HCT116 (cell line): ENCODE measurements around the gene ADCY1. TPM values are rescaled to one million over a fixed set of nuclear protein-coding genes. Genes with fewer than 3 reads are reported as not detected.

Experiments used
- ATAC-seq: fragments of 200-7000 bp; cut with Tn5 transposase; 2 replicates; pipeline ENCODE4 v1.9.1; 2020; ENCODE audit warnings: mild to moderate bottlenecking, moderate library complexity
- BruUV-seq: library from RNA; stranded (reverse); fragments of 400-500 nt; replicated peaks from 2 replicates; lab custom pipeline; 2021; lab: Mats Ljungman, UMichigan
- CTCF ChIA-PET: fragments of 300-600 bp; sonication (Branson Sonifier 250); formaldehyde crosslinking; loops from one replicate; lab custom pipeline; 2021; ENCODE audit warnings: antibody characterized with exemption; lab: Charles Lee
- POLR2A ChIA-PET: fragments of 300-600, 350-600 bp; sonication (Branson Sonifier 250); formaldehyde crosslinking; loops from one replicate; lab custom pipeline; 2021; ENCODE audit warnings: antibody characterized with exemption; lab: Charles Lee
- RAD21 ChIA-PET, 2 experiments: fragments of 300-600 bp; sonication (Branson Sonifier 250); formaldehyde crosslinking; loops; one replicate each; lab custom pipeline; 2023; ENCODE audit warnings: low total read pairs in 2 of 2; ENCODE audit not compliant: uncharacterized antibody in 2 of 2, unreplicated experiment in 2 of 2, low non-redundant PET in 1 of 2; lab: Charles Lee
- DNase-seq: peaks from one replicate; pipeline ENCODE4 v3.0.0-alpha.2; 2010; ENCODE audit warnings: low read depth, low spot score
- H2AFZ ChIP-seq: fragments of 200-600 bp; shearing (Covaris generic), sonication (generic); 2 replicates; pipeline ENCODE4 v1.6.1; 2017; ENCODE audit warnings: low read depth, mixed run types, mixed read lengths, antibody characterized with exemption, low read length; ENCODE audit not compliant: poor library complexity, severe bottlenecking
- H3K27ac ChIP-seq: 2 replicates; pipeline ENCODE4 v1.5.1; 2012; ENCODE audit warnings: low read depth, low read length
- H3K27me3 ChIP-seq: fragments of 200-600 bp; sonication (generic); 2 replicates; pipeline ENCODE4 v1.6.1; 2016; ENCODE audit warnings: mixed run types, low read length, mixed read lengths; ENCODE audit not compliant: insufficient read depth
- H3K36me3 ChIP-seq, 2 experiments: fragments of 200-500 bp in 1 of 2; fragments of 200-600 bp in 1 of 2; sonication (Bioruptor generic) in 1 of 2; sonication (generic) in 1 of 2; 2 replicates each; pipeline versions ENCODE4 v1.5.1 to v1.6.1; 2014 to 2016; ENCODE audit warnings: low read length in 2 of 2, inconsistent platforms in 1 of 2, mixed read lengths in 1 of 2, mixed run types in 1 of 2; ENCODE audit not compliant: insufficient read depth in 2 of 2, control insufficient read depth in 1 of 2
- H3K4me1 ChIP-seq, 2 experiments: fragments of 200-600 bp in 1 of 2; sonication (generic) in 1 of 2; 2 replicates each; pipeline versions ENCODE4 v1.5.1 to v1.6.1; 2012 to 2017; ENCODE audit warnings: low read length in 2 of 2, inconsistent platforms in 1 of 2, mild to moderate bottlenecking in 1 of 2, mixed read lengths in 1 of 2, mixed run types in 1 of 2, moderate library complexity in 1 of 2; ENCODE audit not compliant: insufficient read depth in 2 of 2, control insufficient read depth in 1 of 2
- H3K4me2 ChIP-seq: fragments of 200-600 bp; sonication (generic); 2 replicates; pipeline ENCODE4 v1.6.1; 2017; ENCODE audit warnings: mixed run types, low read length, mixed read lengths
- H3K4me3 ChIP-seq, 2 experiments: fragments of 200-600 bp in 1 of 2; sonication (generic) in 1 of 2; replicated peaks in 1 of 2; 2 replicates each; pipeline ENCODE4 v1.5.1; 2011 to 2016; ENCODE audit warnings: low read length in 2 of 2, control low read depth in 1 of 2, low read depth in 1 of 2, mild to moderate bottlenecking in 1 of 2, mixed read lengths in 1 of 2, mixed run types in 1 of 2
- H3K79me2 ChIP-seq: fragments of 200-600 bp; sonication (generic); 2 replicates; pipeline ENCODE4 v1.6.1; 2017; ENCODE audit warnings: mild to moderate bottlenecking, mixed run types, low read length, moderate library complexity, mixed read lengths; ENCODE audit not compliant: insufficient read depth
- H3K9ac ChIP-seq: fragments of 200-600 bp; sonication (generic); 2 replicates; pipeline ENCODE4 v1.6.1; 2016; ENCODE audit warnings: low read length, mixed read lengths
- H3K9me2 ChIP-seq: fragments of 200-600 bp; sonication (generic), shearing (Covaris generic); 2 replicates; pipeline ENCODE4 v1.6.1; 2017; ENCODE audit warnings: mixed run types, mild to moderate bottlenecking, moderate library complexity; ENCODE audit not compliant: insufficient read depth
- H3K9me3 ChIP-seq, 2 experiments: fragments of 200-500 bp in 1 of 2; fragments of 200-600 bp in 1 of 2; sonication (Bioruptor generic) in 1 of 2; sonication (generic) in 1 of 2; 2 replicates each; pipeline ENCODE4 v1.6.1; 2014 to 2017; ENCODE audit warnings: low read length in 2 of 2, mixed read lengths in 2 of 2, inconsistent platforms in 1 of 2, low read depth in 1 of 2, mild to moderate bottlenecking in 1 of 2, mixed run types in 1 of 2, moderate library complexity in 1 of 2; ENCODE audit not compliant: control insufficient read depth in 1 of 2, insufficient read depth in 1 of 2
- H4K20me1 ChIP-seq: fragments of 200-600 bp; sonication (generic), shearing (Covaris generic); 2 replicates; pipeline ENCODE4 v1.6.1; 2017; ENCODE audit warnings: mixed run types, mild to moderate bottlenecking, moderate library complexity; ENCODE audit not compliant: insufficient read depth
- ATF3 ChIP-seq: IDR thresholded peaks from 2 replicates; pipeline ENCODE4 v1.6.1; 2012
- CBX3 ChIP-seq: IDR thresholded peaks from 2 replicates; pipeline ENCODE4 v1.6.1; 2012; ENCODE audit warnings: low read depth
- CEBPB ChIP-seq: IDR thresholded peaks from 2 replicates; pipeline ENCODE4 v1.6.1; 2012; ENCODE audit warnings: low read depth
- EGR1 ChIP-seq: IDR thresholded peaks from 2 replicates; pipeline ENCODE4 v1.6.1; 2012; ENCODE audit warnings: low read depth
- EZH2 ChIP-seq: fragments of 200-600 bp; sonication (generic); IDR thresholded peaks from 2 replicates; pipeline ENCODE4 v1.6.1; 2017; ENCODE audit warnings: antibody characterized with exemption, mixed run types
- FOSL1 ChIP-seq: IDR thresholded peaks from 2 replicates; pipeline ENCODE4 v1.6.1; 2012; ENCODE audit warnings: low read depth
- JUND ChIP-seq: IDR thresholded peaks from 2 replicates; pipeline ENCODE4 v1.6.1; 2012
- POLR2A ChIP-seq: IDR thresholded peaks from 2 replicates; pipeline ENCODE4 v1.7.0; 2011; ENCODE audit warnings: borderline replicate concordance; ENCODE audit not compliant: insufficient read depth, insufficient read length; ENCODE audit errors: extremely low read depth
- POLR2AphosphoS5 ChIP-seq: IDR thresholded peaks from 2 replicates; pipeline ENCODE4 v1.6.1; 2011; ENCODE audit warnings: mild to moderate bottlenecking, low read depth, low read length, moderate library complexity
- SIN3A ChIP-seq: IDR thresholded peaks from 2 replicates; pipeline ENCODE4 v1.6.1; 2012; ENCODE audit warnings: low read depth
- SP1 ChIP-seq: IDR thresholded peaks from 2 replicates; pipeline ENCODE4 v1.6.1; 2012; ENCODE audit warnings: low read depth
- SRF ChIP-seq: IDR thresholded peaks from 2 replicates; pipeline ENCODE4 v1.6.1; 2012; ENCODE audit warnings: low read depth
- TCF7L2 ChIP-seq: IDR thresholded peaks from 2 replicates; pipeline ENCODE4 v1.7.0; 2011; ENCODE audit warnings: borderline replicate concordance, inconsistent platforms; ENCODE audit not compliant: insufficient read depth, insufficient read length; ENCODE audit errors: extremely low read depth
- YY1 ChIP-seq: IDR thresholded peaks from 2 replicates; pipeline ENCODE4 v1.6.1; 2011; ENCODE audit warnings: low read length, low read depth, moderate library complexity, mild to moderate bottlenecking; ENCODE audit not compliant: insufficient replicate concordance; ENCODE audit errors: extremely low read depth
- ZBTB33 ChIP-seq: IDR thresholded peaks from 2 replicates; pipeline ENCODE4 v1.6.1; 2011; ENCODE audit warnings: mild to moderate bottlenecking, low read length, moderate library complexity; ENCODE audit not compliant: insufficient replicate concordance; ENCODE audit errors: extremely low read depth
- ZFX ChIP-seq: fragments of 450-650 bp; IDR thresholded peaks from 2 replicates; pipeline ENCODE4 v1.6.1; 2017
- ZNF274 ChIP-seq: fragments of 200-500 bp; sonication (Bioruptor generic); IDR thresholded peaks from 2 replicates; pipeline ENCODE4 v1.6.1; 2014; ENCODE audit warnings: mild to moderate bottlenecking, low read depth, low read length, inconsistent platforms
- intact Hi-C: fragments of 100-400 bp; cut with micrococcal nuclease; formaldehyde crosslinking; loops from 2 replicates; pipeline ENCODE4 v1.10.0; 2022
- total RNA-seq: library from RNA; stranded (reverse); gene quantifications from one replicate; pipeline ENCODE4 v1.2.1, GENCODE V29; 2021; ENCODE audit not compliant: unreplicated experiment

Gene ADCY1
- total RNA-seq, 1 experiment from 2014 or later: 0.05 TPM

- intact Hi-C loops: no loop called here
- H3K4me2 ChIP-seq: no peak overlapping the region
- no peaks in the 10 kb centered on the region for H3K9me2 ChIP-seq
- RAD21 ChIA-PET: no interaction called here
- no peak overlapping the region for H3K9ac ChIP-seq
- DNase-seq (no peak), ATAC-seq (no peak)
- H3K9me3 ChIP-seq: no peaks in the 10 kb centered on the region
- CTCF ChIA-PET: no interaction called here
- H3K36me3 ChIP-seq: no peaks in the 10 kb centered on the region
- peaks cover 9% of the 10 kb centered on the region; the same call in 1 of the 2 replicates for H3K27me3 ChIP-seq
- H3K4me3 ChIP-seq: no peak overlapping the region
- no peak for TF ChIP-seq SP1
- no peak for TF ChIP-seq JUND
- TF ChIP-seq YY1: no peak
- no peak for TF ChIP-seq POLR2AphosphoS5
- no peak for TF ChIP-seq POLR2A
- no peak for TF ChIP-seq SIN3A
- TF ChIP-seq SRF: no peak
- BruUV-seq: no TSS peak
- H3K79me2 ChIP-seq: no peaks in the 10 kb centered on the region
- no peak overlapping the region for H2AFZ ChIP-seq
- H3K27ac ChIP-seq: no peak overlapping the region
- no peaks in the 10 kb centered on the region for H3K4me1 ChIP-seq
- POLR2A ChIA-PET: no interaction called here
- H4K20me1 ChIP-seq: no peaks in the 10 kb centered on the region
These were observed 108.2 kb downstream of the ADCY1 start for GRCh38 chr7:45682358-45682735.

GRCh38 chr7:45682836-45683555 is 108.8 kb downstream of the ADCY1 start:
- ChIA-PET RAD21 (no interaction called here), CTCF (no interaction called here), POLR2A (no interaction called here)
- Histone ChIP-seq H3K4me1 (no peaks in the 10 kb centered on the region), H3K27me3 (0 out of 2 replicates have a peak, but pooled peaks cover 4% of the 10 kb centered on the region), H3K27ac (no peak overlapping the region), H2AFZ (no peak overlapping the region), H3K36me3 (no peaks in the 10 kb centered on the region), H3K9me3 (no peaks in the 10 kb centered on the region), H3K4me3 (no peak overlapping the region), H3K9ac (no peak overlapping the region), H3K4me2 (no peak overlapping the region), H3K79me2 (no peaks in the 10 kb centered on the region), H4K20me1 (no peaks in the 10 kb centered on the region), H3K9me2 (no peaks in the 10 kb centered on the region)
- intact Hi-C loops: no loop called here
- no peak for DNase-seq
- BruUV-seq: no TSS peak
- TF ChIP-seq ZFX (no peak), SP1 (no peak), ATF3 (no peak), ZBTB33 (no peak), TCF7L2 (no peak), FOSL1 (no peak), EGR1 (no peak), CEBPB (no peak), SRF (no peak), POLR2AphosphoS5 (no peak), ZNF274 (no peak), YY1 (no peak), CBX3 (no peak), EZH2 (no peak), JUND (no peak)
- ATAC-seq: no peak
